Activated CD4-positive, CD25-positive, alpha-beta regulatory T cell treated with anti-CD3 and anti-CD28 coated beads, Interleukin-2, amount 50 U/mL, for 24 hours (primary cell): ENCODE data around the gene ZNF474.

Source experiments
- ATAC-seq, 2 donors: fragments of 150-1000 bp; cut with Tn5 transposase; one replicate each; pipeline ENCODE4 v1.10.0; 2021; ENCODE audit warnings: mild to moderate bottlenecking in 1 of 2, moderate library complexity in 1 of 2

ZNF474 gene

DNA sequence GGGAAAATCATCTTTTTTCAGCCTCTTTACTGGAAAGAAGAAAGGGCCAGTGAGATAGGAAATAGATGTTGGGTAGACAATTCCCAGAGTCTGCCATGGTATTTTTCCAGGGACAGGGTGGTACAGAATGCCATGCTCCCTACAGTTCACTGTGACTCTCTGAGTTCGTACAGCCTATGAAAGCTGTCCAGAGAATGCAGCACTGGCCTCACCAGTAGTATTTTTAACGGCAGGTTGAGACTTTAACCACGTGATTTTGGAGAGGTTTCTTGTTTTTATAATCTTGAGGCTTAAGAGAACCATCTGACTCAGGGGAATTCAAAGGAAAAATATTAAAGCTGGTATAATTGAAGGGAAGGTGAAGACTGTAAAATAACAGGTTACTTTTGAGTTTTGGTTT, 10.1 kb upstream of the ZNF474 start:
- no peak for ATAC-seq

DNA sequence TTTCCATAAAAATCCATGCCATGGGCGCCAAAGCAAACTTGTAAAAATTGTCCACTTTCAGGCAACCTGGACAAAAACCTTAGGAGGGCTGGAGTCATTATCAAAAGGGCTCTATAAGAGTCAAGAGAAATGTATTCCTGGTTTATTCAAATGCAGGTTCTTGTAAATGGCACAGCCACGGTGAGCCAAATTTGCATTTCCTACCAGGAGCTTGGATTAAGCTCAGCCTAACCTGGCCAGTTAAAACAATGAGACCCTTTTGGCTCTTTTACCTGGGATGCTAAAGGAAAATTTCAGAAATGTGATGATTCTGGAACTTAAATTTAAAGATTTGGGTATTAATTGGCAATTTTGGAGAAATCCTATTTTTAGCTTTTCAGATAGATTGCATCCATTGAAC, 8.9 kb upstream of the ZNF474 start:
- no peak for ATAC-seq

DNA sequence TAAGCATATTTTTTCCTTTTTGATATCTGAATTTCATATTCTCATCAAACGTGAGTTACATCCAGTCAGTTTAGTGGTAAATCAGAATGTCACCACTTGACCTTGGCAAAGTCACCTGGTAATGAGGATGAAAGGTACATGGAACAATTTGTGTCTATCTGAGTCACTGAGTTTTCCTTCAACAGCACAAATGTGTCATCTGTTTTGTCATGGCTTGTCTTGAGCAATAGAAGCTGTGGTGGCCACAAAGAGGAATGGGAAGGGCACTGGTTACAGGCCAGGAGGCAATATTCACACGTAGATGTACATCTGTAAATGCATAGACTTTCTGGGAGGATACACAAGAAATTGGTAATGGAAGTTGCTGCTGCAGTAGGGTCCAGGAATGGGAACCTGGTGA, 8.4 kb upstream of the ZNF474 start:
- ATAC-seq: no peak

DNA sequence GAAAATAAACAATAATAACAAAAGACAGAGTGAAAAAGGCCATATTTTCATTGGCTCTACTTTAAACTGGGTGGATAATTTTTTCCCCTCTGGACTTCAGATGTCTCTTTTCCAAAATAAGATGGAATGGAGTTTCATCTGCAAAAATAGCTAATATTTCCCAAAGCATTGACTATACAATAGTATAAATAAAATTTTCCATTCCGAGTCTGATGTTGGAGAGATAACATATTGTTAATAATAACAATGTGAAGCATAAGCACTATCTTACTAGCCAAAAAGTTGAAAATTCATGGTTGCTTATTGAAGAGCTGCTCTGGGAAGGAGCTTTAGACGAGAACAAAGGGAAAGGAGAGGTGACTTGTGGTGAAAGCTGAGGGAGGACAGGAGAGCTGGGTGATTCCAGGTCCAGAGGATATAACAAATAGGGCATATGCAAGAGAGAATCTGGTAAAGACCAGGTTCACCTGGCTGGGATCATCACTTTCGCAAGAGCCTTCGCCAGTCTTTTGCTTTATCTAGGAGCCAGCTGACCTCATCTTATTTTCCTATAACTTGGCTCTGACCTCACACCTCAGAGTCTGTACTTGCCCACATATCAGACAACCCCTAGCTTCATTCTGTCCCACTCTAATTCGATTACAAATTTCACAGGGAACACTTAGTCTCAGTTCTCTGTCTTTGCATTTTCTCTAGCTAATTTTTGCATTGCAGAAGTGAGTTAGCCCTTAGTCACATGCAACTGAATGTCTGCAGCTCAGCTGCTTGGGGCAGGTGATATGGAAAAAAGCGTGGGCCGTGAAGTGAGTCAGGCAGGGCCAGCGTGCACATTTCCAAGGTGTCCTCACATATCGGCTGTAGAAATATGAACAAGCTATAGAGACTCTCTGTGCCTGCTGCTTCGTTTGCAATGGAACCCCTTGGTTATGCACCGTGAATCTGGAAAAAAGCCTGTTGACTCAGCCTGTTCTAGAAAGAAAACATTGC, 7.6 kb upstream of the ZNF474 start:
- ATAC-seq: no peak

DNA sequence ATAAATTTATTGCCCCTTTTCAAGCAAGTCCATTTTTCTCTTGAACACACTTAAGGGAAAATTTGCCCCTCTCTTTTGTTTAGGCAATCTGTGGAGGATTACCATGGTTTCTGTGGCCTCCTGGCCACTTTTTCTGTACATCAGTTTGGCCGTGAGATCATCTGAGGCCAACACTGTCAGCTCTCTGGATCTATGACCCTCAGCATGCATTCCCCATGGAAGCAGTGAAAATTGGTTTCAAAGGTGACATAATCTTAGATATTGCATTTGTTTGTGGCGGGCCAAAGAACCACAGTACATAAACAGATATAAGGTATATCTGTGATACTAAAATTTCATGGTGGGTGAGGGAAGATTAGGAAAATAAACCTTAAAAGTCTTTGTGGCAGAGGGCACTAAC, 4.6 kb upstream of the ZNF474 start:
- ATAC-seq: no peak

DNA sequence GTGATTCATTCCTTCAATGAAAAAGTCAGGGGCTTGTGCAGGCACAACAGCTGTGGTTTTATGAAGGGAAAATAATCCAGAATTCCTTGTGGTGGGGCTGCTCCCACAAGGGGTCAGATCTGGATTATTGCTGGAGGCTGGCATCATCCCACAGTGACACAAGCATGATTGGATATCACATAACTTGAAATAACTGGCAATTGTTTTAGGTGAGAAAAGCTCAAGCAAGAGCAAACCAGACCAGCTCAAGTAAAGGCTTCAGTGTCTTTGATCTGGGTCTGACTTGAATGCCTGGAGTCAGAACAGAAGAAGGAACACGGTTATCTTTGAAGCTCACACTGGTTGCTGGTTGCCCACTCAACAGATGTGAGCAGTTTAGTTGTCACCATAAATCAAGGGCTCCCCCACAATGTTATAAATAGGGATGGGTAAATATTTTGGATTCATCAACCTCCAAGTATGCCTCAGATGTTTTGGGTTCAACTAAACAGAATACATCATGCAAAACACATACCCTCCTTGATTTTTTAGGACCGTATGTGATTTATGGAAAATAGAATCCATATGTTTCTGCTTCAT, 3.1 kb upstream of the ZNF474 start:
- no peak for ATAC-seq

DNA sequence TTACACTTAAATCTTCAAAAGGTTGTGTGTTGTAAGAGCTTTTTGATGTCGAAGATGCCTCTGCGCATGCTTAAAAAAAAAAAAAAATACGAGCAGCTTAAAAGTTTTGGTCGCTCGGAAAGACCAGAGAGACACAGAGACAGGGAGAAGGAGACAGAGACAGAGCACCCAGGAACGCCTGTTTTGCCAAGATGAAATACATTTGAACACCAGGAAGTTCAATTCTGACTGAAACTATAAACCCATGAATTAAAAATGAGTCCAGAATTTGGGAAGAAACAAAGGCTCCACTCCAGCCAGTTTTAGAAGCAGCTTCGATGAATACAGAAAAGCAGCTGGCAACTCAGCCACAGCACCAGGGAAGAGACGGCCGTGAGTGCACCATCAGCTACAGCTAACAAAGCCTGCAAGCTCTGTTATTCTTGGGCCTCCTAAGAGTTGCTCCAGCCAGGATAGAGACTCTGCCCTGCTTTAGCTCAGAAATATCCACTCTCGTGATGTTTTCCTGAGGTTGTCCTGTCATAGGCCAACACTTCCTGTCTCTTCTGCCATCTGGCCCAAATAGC, 2.5 kb upstream of the ZNF474 start:
- no peak for ATAC-seq

DNA sequence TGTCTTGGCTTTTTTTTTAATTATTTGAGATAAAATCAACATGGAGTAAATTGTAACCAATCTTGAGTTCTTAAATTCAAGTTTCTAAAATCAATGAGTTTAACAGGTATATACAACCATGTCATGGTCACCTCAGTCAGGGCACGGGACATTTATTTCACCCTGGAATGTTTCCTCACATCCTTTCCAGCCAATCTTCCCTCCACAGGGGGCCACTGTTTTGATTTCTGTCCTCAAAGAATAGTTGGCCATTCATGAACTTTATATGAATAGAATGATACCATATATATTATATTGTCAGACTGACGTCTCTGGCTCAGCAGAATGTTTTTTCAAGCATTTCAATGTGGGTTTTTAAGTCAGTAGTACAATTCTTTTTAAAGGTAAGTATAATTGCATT, 806 bp downstream of the ZNF474 start:
- no peak for ATAC-seq

DNA sequence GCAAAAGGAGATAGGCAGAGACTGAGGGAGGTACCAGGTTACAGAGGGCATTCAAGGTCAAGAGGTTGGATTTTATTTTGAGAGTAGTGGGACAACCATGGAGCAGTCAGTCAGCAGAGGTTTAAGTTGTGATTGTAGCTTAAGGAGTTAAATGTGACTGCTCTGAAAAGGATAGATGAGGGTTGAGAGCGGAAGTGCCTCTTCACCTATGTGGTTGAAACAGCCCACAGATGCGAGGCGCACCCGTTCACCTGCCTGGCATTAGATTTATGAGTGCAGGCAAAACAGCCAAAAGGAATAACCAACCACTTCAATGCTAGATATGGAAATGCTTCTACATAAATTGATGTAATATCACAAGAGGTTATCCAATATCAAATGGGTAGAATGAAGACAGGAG, 8.4 kb downstream of the ZNF474 start:
- ATAC-seq: no peak

DNA sequence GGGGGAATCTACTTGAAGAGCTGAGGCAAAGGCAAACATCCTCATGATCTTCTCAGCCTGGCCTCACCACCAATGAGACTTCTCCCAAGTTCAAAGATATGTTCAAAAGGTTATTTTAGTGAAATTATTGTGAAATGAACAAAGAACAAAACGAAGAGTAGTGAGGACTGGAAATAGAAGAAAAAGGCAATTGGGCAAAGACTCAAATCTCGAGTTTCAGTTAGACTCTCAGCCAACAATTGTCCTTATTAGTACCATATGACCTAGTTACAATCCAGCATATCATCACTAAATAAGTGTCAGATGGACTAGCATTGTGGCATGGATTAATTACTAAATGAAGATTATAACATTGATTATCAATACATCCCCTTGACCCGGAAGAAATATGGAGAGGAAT, 9.0 kb downstream of the ZNF474 start:
- ATAC-seq: no peak

DNA sequence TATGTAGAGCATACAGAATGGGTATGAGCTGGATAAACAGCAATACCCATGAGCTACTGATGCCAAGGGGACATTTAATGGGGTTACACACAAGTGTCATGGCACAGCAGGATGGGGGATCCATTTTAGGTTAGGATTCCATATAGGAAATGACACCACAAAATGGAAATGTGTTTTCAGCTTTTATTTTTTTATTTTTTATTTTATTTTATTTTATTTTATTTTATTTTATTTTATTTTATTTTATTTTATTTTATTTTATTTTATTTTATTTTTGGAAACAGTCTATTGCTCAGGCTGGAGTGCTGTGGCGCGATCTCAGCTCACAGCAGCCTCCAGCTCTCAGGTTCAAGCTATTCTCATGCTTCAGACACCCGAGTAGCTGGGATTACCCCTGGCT, 11.6 kb downstream of the ZNF474 start:
- no peak for ATAC-seq

DNA sequence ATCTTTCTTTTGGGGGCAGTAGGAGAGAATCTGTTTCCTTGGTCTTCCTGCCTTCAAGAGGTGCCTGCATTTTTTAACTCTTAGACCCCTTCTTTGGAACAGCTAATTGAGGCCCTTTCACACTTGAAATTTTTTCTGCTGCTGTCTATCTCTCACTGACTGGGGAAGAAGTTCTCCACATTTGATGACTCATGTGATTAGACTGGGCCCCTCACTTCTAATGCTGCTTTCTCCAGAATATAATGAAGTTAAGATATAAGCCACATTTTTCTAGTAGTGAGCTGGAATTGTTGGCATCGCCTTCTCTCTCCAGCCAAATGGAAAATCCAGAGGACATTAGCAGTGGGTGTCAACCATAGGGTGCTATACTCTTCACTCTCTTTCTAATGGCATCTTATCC, 12.4 kb downstream of the ZNF474 start:
- ATAC-seq: no peak

DNA sequence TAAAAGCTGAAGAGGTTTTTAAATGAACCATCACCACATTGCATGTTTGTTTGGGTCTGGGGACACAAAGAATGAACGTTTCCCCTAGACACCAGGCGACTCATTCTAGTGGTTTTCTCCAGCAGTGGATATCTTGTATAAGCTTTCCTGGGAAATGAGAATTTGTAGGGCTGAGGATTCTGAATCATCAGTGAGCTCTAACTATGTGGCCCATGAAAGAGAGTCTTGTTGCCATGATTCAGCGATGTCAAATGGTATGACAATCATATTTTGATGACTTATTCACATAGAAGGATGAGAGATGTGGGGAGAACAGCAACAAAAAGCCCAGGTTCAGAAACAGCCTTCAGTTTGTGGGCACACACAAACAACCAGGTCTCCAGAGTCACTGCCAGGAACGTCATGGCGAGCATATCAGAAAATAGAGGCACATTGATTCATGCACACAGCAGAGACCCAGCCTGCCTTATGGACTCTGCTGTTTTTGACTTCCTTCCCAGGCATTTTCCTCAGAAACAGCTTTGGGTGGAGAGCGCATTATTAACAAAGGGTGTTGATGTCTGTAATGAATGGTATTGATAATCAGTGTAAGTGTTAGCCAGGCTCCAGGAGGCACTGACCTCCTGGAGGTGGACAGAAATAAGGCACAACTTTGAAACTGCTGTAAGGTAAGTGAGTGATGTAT, 13.3 kb downstream of the ZNF474 start:
- no peak for ATAC-seq

DNA sequence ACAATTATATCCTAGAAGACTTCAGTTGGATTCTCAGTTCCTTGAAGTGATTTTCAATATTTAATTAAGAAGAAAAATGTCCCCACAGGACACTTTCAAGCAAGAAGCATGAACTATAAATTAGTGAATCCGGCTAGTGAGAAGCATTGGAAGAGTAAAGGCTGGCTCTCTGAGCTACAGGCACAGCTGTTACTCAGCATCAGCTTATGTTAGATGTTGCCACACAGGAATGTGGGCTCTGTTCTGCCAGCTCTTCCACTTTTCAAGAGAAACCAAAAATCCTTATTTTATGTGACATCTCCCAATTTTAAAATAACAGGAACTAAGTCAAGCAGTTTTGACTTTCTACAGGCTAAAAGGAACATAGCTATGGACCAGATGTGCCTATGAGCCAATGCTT, 14.9 kb downstream of the ZNF474 start:
- no peak for ATAC-seq

DNA sequence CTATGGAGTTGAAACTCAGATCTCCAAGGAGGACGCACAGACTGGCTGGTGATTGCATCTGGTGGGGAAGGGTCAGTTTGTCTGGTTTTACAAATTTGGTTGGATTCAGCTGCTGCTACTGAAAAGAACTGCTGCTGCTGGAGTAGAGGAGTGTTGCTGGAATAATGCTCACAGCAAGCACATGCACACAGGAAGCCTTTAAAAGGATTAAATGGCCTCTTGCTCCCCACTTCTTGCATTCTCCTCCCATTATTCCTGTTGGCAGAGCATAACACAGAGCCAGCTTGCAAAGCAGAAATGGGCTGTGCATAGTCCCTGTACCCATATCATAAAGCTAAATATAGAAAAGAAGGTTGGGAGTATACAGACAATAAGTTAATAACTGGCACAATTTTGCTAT, 16.6 kb downstream of the ZNF474 start:
- ATAC-seq: no peak

DNA sequence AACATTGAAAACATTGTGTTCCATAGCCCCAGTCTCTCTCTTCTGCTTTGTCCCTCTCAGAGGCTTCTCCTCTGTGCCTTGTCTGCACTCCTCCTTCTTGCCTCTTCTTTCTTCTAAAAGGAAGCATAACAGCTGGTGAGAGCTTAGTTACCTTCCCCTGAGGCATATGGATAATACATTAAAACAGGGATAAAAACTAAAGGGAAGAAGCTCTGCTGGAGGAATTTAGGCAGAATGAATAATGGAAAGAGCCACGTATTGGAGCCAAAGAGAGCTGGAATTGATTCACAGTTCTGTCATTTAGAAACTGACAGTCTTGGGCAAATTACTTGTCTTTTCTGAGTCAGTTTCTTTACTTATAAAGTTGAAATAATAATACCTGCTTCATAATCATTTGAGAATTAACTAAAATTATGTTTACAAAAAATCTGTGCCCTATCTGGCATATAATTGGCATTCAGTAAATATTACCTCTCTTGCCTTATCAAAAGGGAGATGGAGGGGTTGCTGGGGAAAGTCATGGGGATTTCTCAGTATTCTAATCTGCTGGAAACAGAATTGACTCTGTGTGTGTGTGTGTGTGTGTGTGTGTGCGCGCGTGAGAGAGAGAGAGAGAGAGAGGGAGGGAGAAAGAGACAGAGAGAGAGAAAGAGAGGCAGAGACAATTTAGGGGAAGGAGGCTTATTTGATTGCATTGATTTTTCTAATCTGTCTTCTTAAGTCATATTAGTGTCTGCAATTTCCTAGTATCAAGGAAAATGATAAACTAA, 20.2 kb downstream of the ZNF474 start:
- ATAC-seq: no peak

DNA sequence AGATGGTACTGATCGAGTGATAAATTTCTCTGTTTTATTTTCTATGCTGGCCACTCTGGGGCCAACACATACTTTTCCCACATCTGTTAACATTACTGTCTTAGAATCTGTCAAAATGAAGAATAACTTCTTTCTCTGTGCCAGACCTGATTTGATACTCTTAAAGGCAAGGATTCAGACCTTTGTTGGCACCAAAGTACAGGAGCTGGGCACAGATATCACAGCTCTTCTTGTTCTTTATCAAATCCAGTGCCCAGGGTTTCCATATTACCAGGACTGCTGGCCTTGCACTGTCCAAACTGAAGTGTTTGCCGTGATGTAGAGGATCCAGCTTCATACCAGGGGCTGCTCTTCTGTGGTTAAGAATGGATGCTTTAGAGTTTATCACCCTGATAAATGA, 20.9 kb downstream of the ZNF474 start:
- ATAC-seq: no peak

DNA sequence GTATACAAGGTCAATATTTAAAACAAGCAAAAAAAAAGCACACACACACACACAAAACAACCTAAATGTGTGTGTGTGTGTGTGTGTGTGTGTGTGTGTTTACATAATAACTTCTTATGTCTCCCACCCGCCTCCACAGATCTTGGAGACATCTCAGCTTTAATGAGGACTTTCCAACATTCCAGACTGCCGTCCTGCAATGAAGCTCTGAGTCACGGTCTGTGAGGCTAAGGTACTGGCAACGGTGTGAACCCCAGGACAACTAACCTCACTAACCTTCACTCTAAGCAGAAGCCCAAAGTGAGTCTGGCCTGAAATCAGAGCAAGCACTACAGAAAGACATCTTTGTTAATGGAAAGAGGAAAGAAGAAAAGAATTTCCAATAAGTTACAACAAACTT, 22.3 kb downstream of the ZNF474 start:
- no peak for ATAC-seq

DNA sequence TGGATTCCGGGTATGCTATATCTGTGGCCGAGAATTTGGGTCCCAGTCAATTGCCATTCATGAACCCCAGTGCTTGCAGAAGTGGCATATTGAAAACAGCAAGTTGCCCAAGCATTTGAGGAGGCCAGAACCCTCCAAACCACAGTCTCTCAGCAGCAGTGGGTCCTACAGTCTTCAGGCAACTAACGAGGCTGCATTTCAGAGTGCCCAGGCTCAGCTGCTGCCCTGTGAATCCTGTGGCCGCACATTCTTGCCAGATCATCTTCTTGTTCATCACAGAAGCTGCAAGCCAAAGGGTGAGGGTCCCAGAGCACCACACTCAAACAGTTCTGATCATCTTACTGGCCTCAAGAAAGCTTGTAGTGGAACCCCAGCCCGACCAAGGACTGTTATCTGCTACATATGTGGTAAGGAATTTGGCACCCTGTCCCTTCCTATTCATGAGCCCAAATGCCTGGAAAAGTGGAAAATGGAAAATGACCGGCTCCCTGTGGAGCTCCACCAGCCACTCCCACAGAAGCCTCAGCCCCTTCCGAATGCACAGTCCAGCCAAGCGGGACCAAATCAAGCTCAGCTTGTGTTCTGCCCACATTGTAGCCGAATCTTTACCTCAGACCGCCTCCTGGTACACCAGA, 23.0 kb downstream of the ZNF474 start:
- no peak for ATAC-seq

DNA sequence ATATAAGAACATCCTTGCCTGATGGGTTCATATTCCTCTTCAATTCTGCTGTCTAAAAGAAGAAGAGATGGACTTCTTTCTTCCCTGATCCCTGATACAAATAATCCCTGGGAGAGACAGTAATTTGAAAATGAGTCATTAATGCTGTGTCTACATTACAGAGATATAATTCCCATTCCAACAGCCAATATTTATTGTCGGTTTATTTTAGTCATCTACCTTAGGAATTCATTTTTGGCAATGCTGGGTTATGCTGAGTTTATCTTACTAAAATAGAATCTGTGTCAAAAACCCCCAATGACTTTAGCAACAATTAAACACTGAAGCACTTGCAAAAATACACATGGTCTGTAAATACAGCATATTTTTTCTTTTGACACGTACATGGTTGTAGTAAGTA, 23.9 kb downstream of the ZNF474 start:
- ATAC-seq: no peak

DNA sequence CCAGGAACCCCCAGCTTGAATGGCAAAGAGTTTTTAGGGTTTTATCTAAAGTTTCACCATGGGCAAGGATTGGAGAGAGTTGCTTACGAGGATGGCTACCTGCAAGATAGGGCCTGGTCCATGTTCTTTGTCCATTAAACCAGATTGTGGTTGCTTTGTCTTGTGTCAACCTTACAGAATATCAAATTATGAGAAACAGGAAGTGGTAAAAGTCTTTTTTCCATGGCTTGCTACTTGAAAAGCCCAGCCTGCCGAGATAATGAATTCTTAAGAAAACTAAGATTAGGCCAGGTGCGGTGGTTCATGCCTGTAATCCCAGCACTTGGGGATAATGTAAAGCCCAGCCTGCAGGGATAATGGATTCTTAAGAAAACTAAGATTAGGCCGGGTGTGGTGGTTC, 24.4 kb downstream of the ZNF474 start:
- ATAC-seq: no peak

DNA sequence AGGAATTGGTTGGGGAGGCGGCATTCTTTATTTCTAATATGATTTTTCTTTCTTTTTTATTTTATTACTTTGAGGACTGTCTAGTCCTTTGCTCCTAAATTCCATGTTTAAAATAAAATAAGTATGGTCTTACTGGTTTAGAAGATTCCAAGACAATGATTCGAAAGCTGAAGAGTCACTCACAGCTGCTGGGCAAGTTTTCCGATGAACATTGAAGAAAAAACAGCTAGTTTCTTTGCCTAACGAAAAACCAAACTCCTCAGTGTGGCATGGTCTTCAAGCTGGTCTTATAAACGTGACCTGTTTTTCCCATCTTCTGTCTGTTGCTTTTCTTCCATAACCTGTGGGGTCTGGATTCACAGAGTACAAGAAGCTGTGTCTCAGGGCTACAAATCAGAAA, 25.1 kb downstream of the ZNF474 start:
- ATAC-seq: no peak
